NB4 (cell line): ENCODE results near the gene ITPR3.
A peak's percentile ranks its signal among the peaks of the same experiment; 100 is the strongest.

Experiments
- DNase-seq: peaks from one replicate; pipeline ENCODE4 v3.0.0; 2010; ENCODE audit warnings: low read depth
- H3K4me3 ChIP-seq: one replicate; pipeline ENCODE4 v1.5.1; 2011; ENCODE audit warnings: mild to moderate bottlenecking, low read depth, low read length, moderate library complexity
- CTCF ChIP-seq: IDR thresholded peaks from one replicate; pipeline ENCODE4 v1.5.1; 2012; ENCODE audit warnings: low read depth, low read length
- MYC ChIP-seq: IDR thresholded peaks from 2 replicates; pipeline ENCODE4 v1.6.1; 2011; ENCODE audit warnings: low read depth, low read length
- POLR2A ChIP-seq: IDR thresholded peaks from 2 replicates; pipeline ENCODE4 v1.6.1; 2011; ENCODE audit warnings: mild to moderate bottlenecking; ENCODE audit not compliant: insufficient read length; ENCODE audit errors: extremely low read depth
- TF ChIP-seq, protein P1 (sequence below): IDR thresholded peaks from 2 replicates; pipeline ENCODE4 v1.6.1; 2011; ENCODE audit warnings: low read depth, low read length

Gene ITPR3

DNA sequence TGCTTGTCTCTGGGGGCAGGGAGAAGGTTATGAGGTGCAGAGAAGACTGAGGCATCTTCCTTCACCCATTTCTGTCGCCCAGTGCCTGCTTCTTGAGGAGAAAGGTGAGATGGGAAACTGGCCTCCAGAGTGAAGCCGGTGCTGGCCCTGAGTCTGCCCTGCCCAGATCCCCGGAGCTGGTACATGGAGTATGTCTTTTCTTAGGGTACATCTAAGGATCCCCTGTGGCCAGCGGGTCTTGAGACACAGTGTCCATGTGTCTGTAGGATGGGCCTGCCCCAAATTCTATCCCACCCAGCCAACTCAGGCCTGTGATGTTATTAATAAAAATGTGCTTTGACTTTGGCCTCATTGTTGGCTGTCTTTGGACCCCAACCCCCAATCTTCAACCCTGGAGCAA, 32.2 kb upstream of the ITPR3 start:
- no peak overlapping the region for H3K4me3 ChIP-seq
- TF ChIP-seq CTCF (no peak), MYC (no peak), POLR2A (no peak)
- TF ChIP-seq, protein P1, sequence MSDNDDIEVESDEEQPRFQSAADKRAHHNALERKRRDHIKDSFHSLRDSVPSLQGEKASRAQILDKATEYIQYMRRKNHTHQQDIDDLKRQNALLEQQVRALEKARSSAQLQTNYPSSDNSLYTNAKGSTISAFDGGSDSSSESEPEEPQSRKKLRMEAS, result no peak
- no peak for DNase-seq

DNA sequence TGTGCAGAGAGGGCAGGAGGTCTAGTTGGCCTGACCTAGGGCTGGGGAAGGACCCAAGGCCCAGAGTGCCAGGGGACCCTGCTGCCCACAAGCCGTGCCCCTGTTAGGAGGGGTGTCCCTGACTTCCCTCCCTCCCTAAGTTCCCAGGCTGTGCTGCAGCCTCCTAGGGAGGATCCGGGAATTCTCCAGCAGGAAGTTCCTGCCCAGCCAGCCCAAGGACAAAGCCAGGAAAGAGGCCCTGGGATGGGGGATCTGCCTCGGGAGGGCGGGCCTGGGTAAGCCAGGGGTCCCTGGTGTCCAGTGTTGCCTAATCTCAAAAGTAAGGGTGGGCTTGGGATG, 31.8 kb upstream of the ITPR3 start:
- TF ChIP-seq POLR2A, result no peak
- no peak for TF ChIP-seq CTCF
- TF ChIP-seq, protein P1, result no peak
- no peak for TF ChIP-seq MYC
- DNase-seq, result no peak
- H3K4me3 ChIP-seq, result no peak overlapping the region

DNA sequence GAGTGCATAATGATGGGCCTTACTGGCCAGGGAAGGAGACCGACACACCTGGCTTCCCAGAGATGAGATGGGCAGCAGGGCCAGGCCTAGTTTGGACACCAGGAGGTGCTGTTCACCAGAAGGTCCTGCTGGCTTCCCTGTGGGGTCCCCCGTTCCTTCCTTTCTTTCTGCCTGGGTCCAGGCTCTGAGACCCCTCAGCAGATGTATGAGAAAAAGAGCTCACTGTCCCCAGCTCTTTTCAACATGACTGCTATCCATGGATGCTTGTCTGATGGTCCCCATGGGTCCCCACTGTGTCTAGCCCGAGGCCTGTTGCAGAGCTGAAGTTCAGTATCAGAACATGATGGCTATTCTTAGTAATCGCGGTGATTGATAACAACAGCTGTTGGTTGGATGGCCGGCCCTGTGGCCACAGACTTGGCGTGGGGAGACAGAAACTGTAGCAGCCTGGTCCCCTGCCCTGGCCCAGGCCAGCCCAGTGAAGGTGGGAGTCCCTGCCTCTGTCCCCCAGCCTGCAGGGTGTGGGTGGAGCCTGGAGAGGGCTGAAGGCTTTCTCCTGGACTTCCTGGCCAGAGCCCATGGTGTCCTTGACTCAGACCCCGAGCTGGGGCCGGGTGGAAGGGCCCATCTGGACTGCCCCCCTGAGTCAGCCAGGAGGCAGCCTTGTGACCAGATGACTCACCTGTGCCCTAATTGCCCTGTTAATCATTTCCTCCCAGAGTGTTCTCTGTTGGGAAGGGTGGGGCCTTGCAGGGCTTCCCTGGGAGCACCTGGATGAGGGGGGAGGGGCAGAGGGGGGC, 31.2 kb upstream of the ITPR3 start:
- no peak overlapping the region for H3K4me3 ChIP-seq
- TF ChIP-seq MYC (no peak), CTCF (peak; percentile 87)
- DNase-seq, result peak; percentile 53

GRCh38 chr6:33590531-33591198, 30.5 kb upstream of the ITPR3 start:
- no peak overlapping the region for H3K4me3 ChIP-seq
- DNase-seq, result no peak
- TF ChIP-seq CTCF (no peak), POLR2A (no peak), MYC (no peak)
- TF ChIP-seq, protein P1, result no peak

DNA sequence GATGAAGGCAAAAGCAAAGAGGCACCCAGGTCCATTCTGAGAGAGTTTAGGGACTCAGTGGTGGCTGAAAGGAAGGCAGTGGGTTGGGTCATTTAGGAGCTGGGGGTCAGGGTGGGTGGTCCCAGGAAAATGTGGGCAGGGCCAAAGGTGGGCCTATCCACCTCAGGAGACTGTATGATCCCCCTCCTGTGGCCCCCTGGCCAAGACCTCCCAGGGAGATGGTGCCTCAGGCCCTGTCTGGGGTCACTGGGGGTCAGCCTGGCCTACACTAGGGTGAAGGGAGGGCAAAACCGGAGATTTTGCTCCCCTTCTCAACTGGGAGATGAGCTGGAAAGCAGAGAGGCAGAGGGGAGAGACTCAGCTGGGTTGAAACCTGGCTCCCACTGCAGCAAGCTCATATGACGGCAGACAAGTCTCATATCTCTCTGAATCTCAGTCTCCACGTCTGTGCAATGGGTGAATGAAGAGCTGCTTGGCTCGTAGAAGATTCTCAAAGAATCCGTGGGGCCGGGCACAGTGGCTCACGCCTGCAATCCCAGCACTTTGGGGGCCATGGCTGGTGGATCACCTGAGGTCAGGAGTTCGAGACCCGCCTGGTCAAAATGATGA, 29.6 kb upstream of the ITPR3 start:
- no peak overlapping the region for H3K4me3 ChIP-seq
- DNase-seq, result no peak
- TF ChIP-seq CTCF (no peak), MYC (no peak), POLR2A (no peak)
- TF ChIP-seq, protein P1, result no peak
